Body of pancreas (tissue), 4 donors: ENCODE results near the gene LRRC8A. TPM values are rescaled to one million over a fixed set of nuclear protein-coding genes. Genes with fewer than 3 reads are reported as not detected.
"Not testable (repeated sequence)": the region's sequence is repeated elsewhere in the genome, so short reads cannot be mapped to it uniquely, and the experiment has no call there.

ENCODE experiments used
- ATAC-seq: fragments of 150-250 bp; one replicate; pipeline ENCODE4 v1.9.1; 2016
- DNase-seq, 4 donors: peaks; one replicate each; pipeline ENCODE4 v3.0.0-alpha.2; 2019
- H3K27ac ChIP-seq, 4 donors: fragments of 200-600 bp; sonication (generic); 1 replicate in 3 of 4; 2 replicates in 1 of 4; pipeline versions ENCODE4 v1.5.1 to v1.6.1; 2016 to 2019; ENCODE audit warnings: mild to moderate bottlenecking in 1 of 4, mixed read lengths in 1 of 4, moderate library complexity in 1 of 4
- H3K27me3 ChIP-seq, 2 donors: fragments of 200-600 bp; sonication (generic); one replicate each; pipeline ENCODE4 v1.6.0; 2016; ENCODE audit warnings: mild to moderate bottlenecking in 1 of 2
- H3K36me3 ChIP-seq, 2 donors: fragments of 200-600 bp; sonication (generic); replicated peaks in 1 of 2; 2 replicates each; pipeline ENCODE4 v1.5.1; 2016; ENCODE audit warnings: low read depth in 2 of 2; ENCODE audit not compliant: insufficient read depth in 1 of 2
- H3K4me1 ChIP-seq: fragments of 200-600 bp; sonication (generic); one replicate; pipeline ENCODE4 v1.6.0; 2016
- H3K4me3 ChIP-seq, 2 donors: fragments of 200-600 bp; sonication (generic); 1 replicate in 1 of 2; 2 replicates in 1 of 2; pipeline ENCODE4 v1.5.1; 2016 to 2019
- H3K9me3 ChIP-seq, 3 donors: fragments of 200-600 bp; sonication (generic); 1 replicate in 2 of 3; 2 replicates in 1 of 3; pipeline ENCODE4 v1.5.1; 2016
- POLR2A ChIP-seq, 3 donors: fragments of 450-650 bp; IDR thresholded peaks; one replicate each; pipeline ENCODE4 v1.6.1; 2016; ENCODE audit warnings: antibody characterized with exemption in 3 of 3, mild to moderate bottlenecking in 2 of 3
- WGBS, 2 donors: methylation state at CpG; one replicate each; pipeline ENCODE4 v1.1.5; 2017; 5-methylcytosine and 5-hydroxymethylcytosine counted together
- intact Hi-C: fragments of 100-400 bp; cut with DNase I; formaldehyde crosslinking; loops from one replicate; pipeline ENCODE4 v1.15.1; 2023
- total RNA-seq, 2 donors: library from RNA; depleted of rRNA; stranded (reverse); fragments of >200 nt; gene quantifications; one replicate each; pipeline ENCODE4 v1.1.0, GENCODE V29; 2016
- TF ChIP-seq, protein P1 (sequence below), 7 experiments: fragments of 450-650 bp in 4 of 7; fragments of 200-600 bp in 3 of 7; sonication (generic) in 3 of 7; IDR thresholded peaks; one replicate each; pipeline ENCODE4 v1.5.1; 2016 to 2019; ENCODE audit warnings: antibody characterized with exemption in 7 of 7

Gene LRRC8A
- total RNA-seq, 2 donors from 2014 or later, result 21.0 to 23.7 TPM

DNA sequence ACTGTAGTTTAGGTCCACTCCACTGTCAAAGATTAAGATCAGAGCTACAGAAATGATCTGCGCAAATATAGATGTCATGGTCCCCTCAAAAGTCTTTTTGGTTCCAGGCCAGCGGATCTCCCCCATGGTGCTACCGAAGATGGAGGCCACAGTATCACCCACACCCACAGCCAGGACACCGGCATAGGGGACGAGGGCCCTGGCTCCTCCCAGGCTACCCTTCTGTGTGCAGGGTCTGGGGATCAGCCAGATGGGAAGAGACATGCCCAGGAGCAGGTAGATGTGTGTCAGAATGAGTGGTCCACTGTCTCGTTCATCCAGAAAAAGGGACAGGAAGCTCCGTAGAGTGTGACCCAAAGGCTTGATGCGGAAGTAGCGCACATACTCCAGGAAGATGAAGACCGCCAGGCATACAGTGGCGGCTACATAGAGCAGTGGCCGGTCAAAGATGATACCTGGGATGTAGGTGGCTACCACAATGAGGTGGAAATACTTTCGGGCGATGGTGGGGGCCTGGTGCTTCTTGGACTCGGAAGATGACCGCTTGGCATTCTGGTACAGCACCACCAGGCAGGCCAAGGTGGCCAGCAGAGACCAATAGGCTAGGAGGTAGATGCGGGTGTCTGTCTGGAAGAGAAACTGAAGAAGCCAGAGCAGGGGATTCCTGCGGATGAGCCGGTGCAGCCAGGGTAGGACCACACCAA is 64.0 kb downstream of the LRRC8A start:
- no peaks in the 10 kb centered on the region for H3K9me3 ChIP-seq
- H3K4me1 ChIP-seq, result peaks cover 36% of the 10 kb centered on the region
- TF ChIP-seq POLR2A (IDR thresholded peaks at IDR 0.05), result no peak
- TF ChIP-seq, protein P1, sequence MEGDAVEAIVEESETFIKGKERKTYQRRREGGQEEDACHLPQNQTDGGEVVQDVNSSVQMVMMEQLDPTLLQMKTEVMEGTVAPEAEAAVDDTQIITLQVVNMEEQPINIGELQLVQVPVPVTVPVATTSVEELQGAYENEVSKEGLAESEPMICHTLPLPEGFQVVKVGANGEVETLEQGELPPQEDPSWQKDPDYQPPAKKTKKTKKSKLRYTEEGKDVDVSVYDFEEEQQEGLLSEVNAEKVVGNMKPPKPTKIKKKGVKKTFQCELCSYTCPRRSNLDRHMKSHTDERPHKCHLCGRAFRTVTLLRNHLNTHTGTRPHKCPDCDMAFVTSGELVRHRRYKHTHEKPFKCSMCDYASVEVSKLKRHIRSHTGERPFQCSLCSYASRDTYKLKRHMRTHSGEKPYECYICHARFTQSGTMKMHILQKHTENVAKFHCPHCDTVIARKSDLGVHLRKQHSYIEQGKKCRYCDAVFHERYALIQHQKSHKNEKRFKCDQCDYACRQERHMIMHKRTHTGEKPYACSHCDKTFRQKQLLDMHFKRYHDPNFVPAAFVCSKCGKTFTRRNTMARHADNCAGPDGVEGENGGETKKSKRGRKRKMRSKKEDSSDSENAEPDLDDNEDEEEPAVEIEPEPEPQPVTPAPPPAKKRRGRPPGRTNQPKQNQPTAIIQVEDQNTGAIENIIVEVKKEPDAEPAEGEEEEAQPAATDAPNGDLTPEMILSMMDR (IDR thresholded peaks at IDR 0.05), result no peak
- no peaks in the 10 kb centered on the region for H3K27me3 ChIP-seq
- ATAC-seq (no peak), DNase-seq (no peak)
- intact Hi-C loops, result no loop called here
- no peak overlapping the region for H3K4me3 ChIP-seq
- WGBS, 2 donors, result 95% methylated on average over 15 to 19 of the region's 19 CpGs
- H3K36me3 ChIP-seq, result peaks cover 0 to 2% of the 10 kb centered on the region in 2 donors
- H3K27ac ChIP-seq, result peak overlapping the region in 1 of 4 donors; percentile 89

DNA sequence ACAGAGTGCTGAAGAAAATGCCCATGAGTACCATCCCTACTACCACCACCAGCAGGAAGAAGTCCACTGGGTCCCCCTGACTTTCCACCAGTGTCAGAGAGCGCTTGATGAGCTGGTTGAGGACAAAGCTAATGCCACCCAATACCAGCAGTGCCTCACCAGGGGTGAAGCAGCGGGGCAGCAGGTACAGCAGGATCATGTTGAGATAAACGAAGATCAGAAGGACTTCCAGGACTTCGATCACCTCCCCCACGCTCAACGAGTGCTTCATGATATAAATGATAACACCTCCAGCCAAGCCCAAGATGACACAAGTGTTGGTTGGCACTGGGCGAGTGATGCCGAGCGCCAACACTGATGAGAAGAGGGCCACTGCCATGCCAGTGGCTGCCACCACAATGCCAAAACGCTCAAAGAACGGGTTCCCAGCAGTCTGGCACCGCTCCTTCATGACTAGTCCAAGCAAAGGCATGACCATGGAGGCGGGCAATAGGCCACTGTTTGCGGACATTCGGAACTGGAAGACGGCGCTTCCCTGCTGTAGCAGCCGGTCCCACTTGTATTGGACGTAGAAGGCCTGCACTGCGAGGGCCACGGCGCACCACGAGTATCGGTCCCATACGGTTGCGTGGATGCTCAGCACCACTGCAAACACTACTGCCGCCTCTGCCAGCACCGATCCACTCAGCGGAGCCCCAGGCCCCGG is 64.8 kb downstream of the LRRC8A start:
- 17 to 37% methylated on average over 6 to 30 of the region's 30 CpGs for WGBS, 2 donors
- Histone ChIP-seq H3K36me3 (peaks cover 0 to 2% of the 10 kb centered on the region in 2 donors), H3K4me1 (peaks cover 36% of the 10 kb centered on the region), H3K27me3 (no peaks in the 10 kb centered on the region), H3K27ac (peak overlapping the region; percentile 85 to 89 (median 86)), H3K4me3 (peak overlapping the region; percentile 47 to 63), H3K9me3 (no peaks in the 10 kb centered on the region)
- intact Hi-C loops, result no loop called here
- DNase-seq (peak; percentile 41 to 64 (median 43)), ATAC-seq (peak; percentile 34)
- TF ChIP-seq, protein P1 (IDR thresholded peaks at IDR 0.05), result no peak
- no peak for TF ChIP-seq POLR2A (IDR thresholded peaks at IDR 0.05)

DNA sequence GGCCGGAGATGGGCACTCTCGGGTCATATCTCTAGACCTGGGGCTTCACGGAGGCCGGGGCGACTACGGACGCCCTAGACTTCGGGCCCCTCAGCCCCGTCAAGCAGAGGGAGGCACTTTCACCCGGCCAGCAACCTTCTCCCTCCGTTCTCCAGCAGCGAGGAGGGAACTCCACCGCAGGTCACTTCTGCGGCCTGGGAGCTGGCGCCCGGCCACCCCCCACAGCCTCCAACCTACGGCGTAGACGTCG is 65.3 kb downstream of the LRRC8A start:
- ATAC-seq (peak; percentile 47), DNase-seq (no peak)
- Histone ChIP-seq H3K9me3 (no peaks in the 10 kb centered on the region), H3K4me1 (peaks cover 36% of the 10 kb centered on the region), H3K27me3 (no peaks in the 10 kb centered on the region), H3K4me3 (peak overlapping the region; percentile 47 to 63), H3K27ac (peak overlapping the region; percentile 85 to 89 (median 86)), H3K36me3 (no peaks in the 10 kb centered on the region)
- intact Hi-C loops, result no loop called here
- TF ChIP-seq POLR2A (IDR thresholded peaks at IDR 0.05), result no peak
- TF ChIP-seq, protein P1 (IDR thresholded peaks at IDR 0.05), result no peak
- 0% methylated on average over 2 to 17 of the region's 20 CpGs for WGBS, 2 donors

DNA sequence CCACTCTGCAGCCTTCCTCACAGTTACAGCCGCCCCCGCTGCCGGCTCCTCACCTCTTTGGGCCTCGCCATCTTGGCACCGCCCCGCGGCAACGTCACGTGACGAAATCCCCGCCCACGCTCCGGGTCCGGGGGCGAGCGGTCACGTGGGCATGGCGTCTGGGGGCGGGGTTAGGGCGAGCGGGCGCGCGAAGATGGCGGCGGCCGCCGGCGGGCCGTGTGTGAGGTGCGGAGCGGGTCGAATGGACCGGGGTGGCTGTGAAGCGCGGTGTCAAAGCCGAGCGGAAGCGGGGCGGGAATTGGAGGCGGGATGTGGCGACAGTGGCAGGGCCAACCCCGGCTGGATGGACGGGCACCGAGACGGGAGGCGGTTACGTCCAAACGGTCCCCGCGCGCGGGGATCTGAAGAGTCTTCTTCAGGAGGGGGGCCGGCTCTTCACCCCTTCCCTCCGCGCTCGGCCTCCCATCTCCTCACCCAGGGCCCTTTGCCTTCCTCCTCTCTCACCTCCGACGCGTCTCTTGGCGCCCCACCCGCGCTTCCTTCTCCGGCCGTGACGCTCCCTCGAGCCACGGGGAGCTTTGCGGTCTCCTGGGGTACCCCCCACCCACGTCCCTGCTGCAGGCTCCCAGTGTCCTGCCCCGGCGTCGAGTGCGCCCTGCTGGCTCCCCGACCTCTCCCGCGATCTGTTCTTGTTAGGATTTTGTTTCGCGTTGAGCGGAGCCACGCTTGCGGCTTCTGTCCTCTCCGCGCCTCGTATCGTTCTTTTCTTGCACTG is 65.8 kb downstream of the LRRC8A start, which contains the start of the genes DOLK and NUP188:
TSS of gene DOLK (minus strand) at position 77 of the 775 bp plus-strand sequence. CDS start 300 bp downstream, outside the sequence.
TSS of gene NUP188 (plus strand) at position 173 of the 775 bp plus-strand sequence. CDS start at position 194, 21 bp downstream.
- Histone ChIP-seq H3K4me1 (peaks cover 36% of the 10 kb centered on the region), H3K27me3 (no peaks in the 10 kb centered on the region), H3K9me3 (no peaks in the 10 kb centered on the region), H3K4me3 (peak within 1 kb of the TSS; percentile 47 to 63), H3K27ac (peak within 1 kb of the TSS; percentile 85 to 89 (median 86)), H3K36me3 (no peaks in the 10 kb centered on the region)
- peak; percentile 80 to 88 (median 85) for TF ChIP-seq POLR2A (IDR thresholded peaks at IDR 0.05)
- TF ChIP-seq, protein P1 (IDR thresholded peaks at IDR 0.05), result peak in 1 of 7 experiments; percentile 21
- DNase-seq (peak; percentile 95 to 97 (median 96)), ATAC-seq (peak; percentile 89)
- intact Hi-C loops, result no loop called here
- 0% methylated on average over 32 to 85 of the region's 86 CpGs for WGBS, 2 donors

DNA sequence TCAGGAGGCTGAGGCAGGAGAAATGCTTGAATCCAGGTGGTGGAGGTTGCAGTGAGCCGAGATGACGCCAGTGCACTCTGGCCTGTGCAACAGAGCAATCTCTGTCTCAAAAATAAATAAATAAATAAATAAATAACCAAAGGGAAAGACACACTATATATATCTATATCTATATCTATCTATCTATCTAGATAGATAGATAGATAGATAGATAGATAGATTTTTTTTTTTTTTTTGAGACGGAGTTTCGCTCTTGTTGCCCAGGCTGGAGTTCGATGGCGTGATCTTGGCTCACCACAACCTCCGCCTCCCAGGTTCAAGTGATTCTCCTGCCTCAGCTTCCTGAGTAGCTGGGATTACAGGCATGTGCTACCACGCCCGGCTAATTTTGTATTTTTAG is 79.5 kb downstream of the LRRC8A start:
- intact Hi-C loops, result not testable (repeated sequence)
- H3K36me3 ChIP-seq, result peaks cover 5 to 18% of the 10 kb centered on the region in 2 donors

More for the DNA sequence above, 79.5 kb downstream of the LRRC8A start:
- H3K27me3 ChIP-seq, H3K27ac ChIP-seq, H3K4me3 ChIP-seq, ATAC-seq, H3K9me3 ChIP-seq, DNase-seq, H3K4me1 ChIP-seq: not testable (repeated sequence)
- 94 to 97% methylated on average over 9 of the region's 9 CpGs for WGBS, 2 donors
